ENCODE measurements around the gene ACO2.
"Not testable (repeated sequence)": the region's sequence is repeated elsewhere in the genome, so short reads cannot be mapped to it uniquely, and the experiment has no call there.

ACO2 gene

GRCh38 chr22:41468381-41469217 is at the start of gene ACO2, which contains the start of gene PHF5A:
Gene ACO2, plus strand, starts transcription at chr22:41469117. Its CDS starts 30 bp downstream, at chr22:41469147.
Gene PHF5A, minus strand, starts transcription at chr22:41468692. Its CDS starts 39 bp downstream, at chr22:41468653.
- peak; percentile 99 for DNase-seq

- no peak for DNase-seq
Measured at GRCh38 chr22:41425660-41426365, 43.1 kb upstream of the ACO2 start.

- no peak for DNase-seq
Measured at GRCh38 chr22:41429232-41429950, 39.5 kb upstream of the ACO2 start.

GRCh38 chr22:41429951-41430332 is 39.0 kb upstream of the ACO2 start:
- DNase-seq = no peak

GRCh38 chr22:41431656-41432055 is 37.3 kb upstream of the ACO2 start:
- no peak for DNase-seq

- not testable (repeated sequence) for DNase-seq
Measured at GRCh38 chr22:41433480-41433879, 35.4 kb upstream of the ACO2 start.

- DNase-seq = not testable (repeated sequence)
Measured at GRCh38 chr22:41434361-41435003, 34.4 kb upstream of the ACO2 start.

GRCh38 chr22:41435560-41435959 is 33.4 kb upstream of the ACO2 start:
- DNase-seq = no peak

- DNase-seq = no peak
Measured at GRCh38 chr22:41436322-41437113, 32.4 kb upstream of the ACO2 start.

- DNase-seq = no peak
Measured at GRCh38 chr22:41437198-41437597, 31.7 kb upstream of the ACO2 start.

GRCh38 chr22:41440511-41440910 is 28.4 kb upstream of the ACO2 start:
- DNase-seq = not testable (repeated sequence)

GRCh38 chr22:41442240-41442792 is 26.6 kb upstream of the ACO2 start:
- DNase-seq = no peak

GRCh38 chr22:41444360-41445128 is 24.4 kb upstream of the ACO2 start:
- DNase-seq = peak; percentile 96

- DNase-seq = peak; percentile 53
Measured at GRCh38 chr22:41445129-41446056, 23.5 kb upstream of the ACO2 start.

GRCh38 chr22:41446057-41446501 is 22.8 kb upstream of the ACO2 start:
- DNase-seq = peak; percentile 58

- peak; percentile 97 for DNase-seq
Measured at GRCh38 chr22:41446639-41447434, 22.1 kb upstream of the ACO2 start, which contains the start of gene TOB2. Gene TOB2, minus strand, starts transcription at chr22:41446801. Its CDS starts 9,456 bp downstream, at chr22:41437345.

GRCh38 chr22:41447435-41448188 is 21.3 kb upstream of the ACO2 start:
- peak; percentile 87 for DNase-seq

Data from right forelimb (tissue), 1 donor.